PFSK-1 (cell line): ENCODE measurements around the gene DAB2IP.

Source experiments
- FOXP2 ChIP-seq: optimal IDR thresholded peaks from 2 replicates; pipeline ENCODE3; 2011; ENCODE audit warnings: borderline replicate concordance, control low read depth, inconsistent platforms; ENCODE audit not compliant: insufficient read depth; ENCODE audit errors: extremely low read length, extremely low read depth
- POLR2AphosphoS5 ChIP-seq: IDR thresholded peaks from 2 replicates; pipeline ENCODE4 v1.6.1; 2012; ENCODE audit warnings: low read depth, mild to moderate bottlenecking, control low read depth, low read length, moderate library complexity
- REST ChIP-seq, 2 experiments: IDR thresholded peaks; 2 replicates each; pipeline versions ENCODE4 v1.6.1 to v1.8.0; 2011 to 2012; ENCODE audit warnings: low read depth in 2 of 2, low read length in 2 of 2, control low read depth in 1 of 2, inconsistent platforms in 1 of 2, mild to moderate bottlenecking in 1 of 2, moderate library complexity in 1 of 2; ENCODE audit not compliant: insufficient read depth in 1 of 2
- SIN3A ChIP-seq: IDR thresholded peaks from 2 replicates; pipeline ENCODE4 v1.6.1; 2012; ENCODE audit warnings: mild to moderate bottlenecking, low read length, moderate library complexity, borderline replicate concordance; ENCODE audit not compliant: insufficient read depth
- TAF1 ChIP-seq: IDR thresholded peaks from 2 replicates; pipeline ENCODE4 v1.6.1; 2012; ENCODE audit warnings: low read length, control low read depth, borderline replicate concordance; ENCODE audit not compliant: insufficient read depth

Gene DAB2IP

GRCh38 chr9:121709798-121710197, 58.4 kb downstream of the DAB2IP start:
- TF ChIP-seq POLR2AphosphoS5 (no peak), FOXP2 (no peak), SIN3A (no peak), REST (IDR thresholded peaks at IDR 0.05; ENCODE audit: insufficient read depth in 1 of 2, low read depth in 2 of 2, low read length in 2 of 2) (no peak)

- no peak for TF ChIP-seq POLR2AphosphoS5
- no peak for TF ChIP-seq SIN3A
- no peak for TF ChIP-seq REST (IDR thresholded peaks at IDR 0.05; ENCODE audit: insufficient read depth in 1 of 2, low read depth in 2 of 2, low read length in 2 of 2)
- no peak for TF ChIP-seq TAF1
- no peak for TF ChIP-seq FOXP2
Measured at GRCh38 chr9:121711281-121711680, 59.8 kb downstream of the DAB2IP start.

- TF ChIP-seq POLR2AphosphoS5: no peak
Measured at GRCh38 chr9:121711797-121712196, 60.4 kb downstream of the DAB2IP start.

- TF ChIP-seq POLR2AphosphoS5: no peak
- TF ChIP-seq REST (IDR thresholded peaks at IDR 0.05; ENCODE audit: insufficient read depth in 1 of 2, low read depth in 2 of 2, low read length in 2 of 2): no peak
- TF ChIP-seq SIN3A: no peak
- no peak for TF ChIP-seq TAF1
- TF ChIP-seq FOXP2: no peak
Measured at GRCh38 chr9:121713400-121714070, 62.1 kb downstream of the DAB2IP start.

GRCh38 chr9:121714075-121714705, 62.8 kb downstream of the DAB2IP start:
- TF ChIP-seq REST (IDR thresholded peaks at IDR 0.05; ENCODE audit: insufficient read depth in 1 of 2, low read depth in 2 of 2, low read length in 2 of 2) (no peak), POLR2AphosphoS5 (no peak), FOXP2 (no peak)
